Sigmoid colon (tissue), 4 donors: ENCODE data around the gene PPP1R15B.

Source experiments
- CTCF ChIP-seq, 4 experiments: fragments of 450-650 bp in 3 of 4; fragments of 200-600 bp in 1 of 4; IDR thresholded peaks; one replicate each; pipeline ENCODE4 v1.5.1; 2016 to 2019; ENCODE audit warnings: antibody characterized with exemption in 4 of 4, mild to moderate bottlenecking in 3 of 4, moderate library complexity in 2 of 4
- EP300 ChIP-seq, 4 donors: sonication (generic); formaldehyde crosslinking; IDR thresholded peaks; one replicate each; pipeline ENCODE4 v1.6.1; 2017; ENCODE audit warnings: antibody characterized with exemption in 4 of 4
- POLR2A ChIP-seq, 2 donors: fragments of 450-650 bp; IDR thresholded peaks; one replicate each; pipeline ENCODE4 v1.6.1; 2016; ENCODE audit warnings: antibody characterized with exemption in 2 of 2, mild to moderate bottlenecking in 2 of 2, moderate library complexity in 2 of 2

GRCh38 chr1:204401730-204402129 is 9.9 kb downstream of the PPP1R15B start:
- TF ChIP-seq EP300 (IDR thresholded peaks at IDR 0.05) (no peak), CTCF (IDR thresholded peaks at IDR 0.05) (no peak), POLR2A (IDR thresholded peaks at IDR 0.05) (no peak)
